HG03135 (cell line): Measurements from ENCODE around the gene CDK9.
"Not testable (repeated sequence)": the region's sequence is repeated elsewhere in the genome, so short reads cannot be mapped to it uniquely, and the experiment has no call there.

Source experiments
- ATAC-seq: cut with Tn5 transposase; IDR thresholded peaks from one replicate; pipeline ENCODE4 v1.9.1; 2021; ENCODE audit warnings: mild to moderate bottlenecking, moderate library complexity; ENCODE audit not compliant: unreplicated experiment

The CDK9 gene

GRCh38 chr9:127779136-127779981, 6.5 kb upstream of the CDK9 start:
- ATAC-seq, result peak; percentile 36

GRCh38 chr9:127780126-127780885, 5.5 kb upstream of the CDK9 start:
- ATAC-seq, result no peak

GRCh38 chr9:127780909-127781308, 4.9 kb upstream of the CDK9 start:
- ATAC-seq, result not testable (repeated sequence)

- ATAC-seq, result no peak
Observed at GRCh38 chr9:127781806-127782205, 4.0 kb upstream of the CDK9 start.

- ATAC-seq, result no peak
Observed at GRCh38 chr9:127783111-127784008, 2.5 kb upstream of the CDK9 start.

GRCh38 chr9:127785023-127785932, 556 bp upstream of the CDK9 start:
- ATAC-seq, result peak; percentile 40

- ATAC-seq, result no peak
Observed at GRCh38 chr9:127786773-127787104, 905 bp downstream of the CDK9 start.

- ATAC-seq, result no peak
Observed at GRCh38 chr9:127788337-127789011, 2.6 kb downstream of the CDK9 start.

GRCh38 chr9:127789179-127789578, 3.3 kb downstream of the CDK9 start:
- ATAC-seq, result no peak

GRCh38 chr9:127790094-127790855, 4.4 kb downstream of the CDK9 start:
- no peak for ATAC-seq

GRCh38 chr9:127791085-127791484, 5.3 kb downstream of the CDK9 start:
- no peak for ATAC-seq

GRCh38 chr9:127792417-127793031, 6.7 kb downstream of the CDK9 start:
- no peak for ATAC-seq

- no peak for ATAC-seq
Observed at GRCh38 chr9:127793093-127793708, 7.4 kb downstream of the CDK9 start.

GRCh38 chr9:127794001-127794791, 8.4 kb downstream of the CDK9 start:
- no peak for ATAC-seq

GRCh38 chr9:127796225-127796813, 10.5 kb downstream of the CDK9 start:
- ATAC-seq, result no peak

- no peak for ATAC-seq
Observed at GRCh38 chr9:127796852-127797370, 11.1 kb downstream of the CDK9 start.
